Caco-2 (cell line): ENCODE measurements around the gene CEACAM18. TPM values are rescaled to one million over a fixed set of nuclear protein-coding genes. Genes with fewer than 3 reads are reported as not detected.

Source experiments
- BruUV-seq: library from RNA; stranded (reverse); fragments of 400-500 nt; replicated peaks from 2 replicates; lab custom pipeline; 2021; lab: Mats Ljungman, UMichigan
- CTCF ChIA-PET: fragments of 300-600 bp; sonication (Branson Sonifier 250); formaldehyde crosslinking; loops from one replicate; lab custom pipeline; 2022; ENCODE audit warnings: antibody characterized with exemption; lab: Charles Lee
- POLR2A ChIA-PET: fragments of 300-600 bp; sonication (Branson Sonifier 250); formaldehyde crosslinking; loops from one replicate; lab custom pipeline; 2022; ENCODE audit warnings: antibody characterized with exemption; lab: Charles Lee
- DNase-seq, 2 experiments: peaks; one replicate each; pipeline versions ENCODE4 v3.0.0 to v3.0.0-alpha.2; 2020 to 2022
- H3K27me3 ChIP-seq: replicated peaks from 2 replicates; pipeline ENCODE4 v1.6.0; 2011; ENCODE audit warnings: low read length; ENCODE audit not compliant: control insufficient read depth, insufficient read depth
- H3K36me3 ChIP-seq: 2 replicates; pipeline ENCODE4 v1.5.1; 2011; ENCODE audit warnings: low read length; ENCODE audit not compliant: control insufficient read depth, insufficient read depth
- H3K4me1 ChIP-seq: fragments of 250-450 bp; sonication (Bioruptor Pico); 2 replicates; pipeline ENCODE4 v1.5.1; 2020; ENCODE audit warnings: mild to moderate bottlenecking
- H3K4me3 ChIP-seq: 2 replicates; pipeline ENCODE4 v1.5.1; 2011; ENCODE audit warnings: low read depth, mild to moderate bottlenecking, control low read depth, low read length
- H3K9me3 ChIP-seq: fragments of 250-450 bp; sonication (Bioruptor Pico); 2 replicates; pipeline ENCODE4 v1.5.1; 2020; ENCODE audit warnings: mild to moderate bottlenecking, moderate library complexity
- H3K27ac Mint-ChIP-seq: one replicate; pipeline ENCODE4 v1.8.0; 2022; ENCODE audit warnings: mixed read lengths; ENCODE audit not compliant: unreplicated experiment
- H3K27me3 Mint-ChIP-seq: one replicate; pipeline ENCODE4 v1.8.0; 2022; ENCODE audit warnings: mixed read lengths; ENCODE audit not compliant: insufficient read depth, unreplicated experiment
- H3K36me3 Mint-ChIP-seq: one replicate; pipeline ENCODE4 v1.8.0; 2022; ENCODE audit warnings: mild to moderate bottlenecking, mixed read lengths; ENCODE audit not compliant: insufficient read depth, unreplicated experiment
- H3K4me1 Mint-ChIP-seq: one replicate; pipeline ENCODE4 v1.8.0; 2022; ENCODE audit warnings: low read depth, mixed read lengths; ENCODE audit not compliant: unreplicated experiment
- H3K4me3 Mint-ChIP-seq: one replicate; pipeline ENCODE4 v1.8.0; 2022; ENCODE audit warnings: mild to moderate bottlenecking, moderate library complexity, mixed read lengths; ENCODE audit not compliant: unreplicated experiment
- H3K9me3 Mint-ChIP-seq: one replicate; pipeline ENCODE4 v1.8.0; 2022; ENCODE audit warnings: mixed read lengths; ENCODE audit not compliant: unreplicated experiment
- CTCF ChIP-seq, 2 experiments: fragments of 200-600 bp in 1 of 2; IDR thresholded peaks; 1 replicate in 1 of 2; 2 replicates in 1 of 2; pipeline versions ENCODE4 v1.5.1 to v1.8.0; 2011 to 2022; ENCODE audit warnings: antibody characterized with exemption in 1 of 2, control low read depth in 1 of 2, inconsistent platforms in 1 of 2, low read depth in 1 of 2, low read length in 1 of 2, mild to moderate bottlenecking in 1 of 2, moderate library complexity in 1 of 2; ENCODE audit not compliant: insufficient read depth in 1 of 2, severe bottlenecking in 1 of 2, unreplicated experiment in 1 of 2
- intact Hi-C: fragments of 100-400 bp; cut with micrococcal nuclease; formaldehyde crosslinking; loops from one replicate; pipeline ENCODE4 v1.10.0; 2022; ENCODE audit not compliant: unreplicated experiment
- total RNA-seq: library from RNA; stranded (reverse); gene quantifications from 2 replicates; pipeline ENCODE4 v1.2.3, GENCODE V29; 2022

The CEACAM18 gene
- total RNA-seq, 1 experiment from 2014 or later = not detected

- Mint-ChIP-seq H3K27me3 (no peaks in the 10 kb centered on the region), H3K9me3 (peaks cover 11% of the 10 kb centered on the region), H3K4me1 (peaks cover 3% of the 10 kb centered on the region), H3K36me3 (no peaks in the 10 kb centered on the region), H3K27ac (peak within 1 kb of the TSS; percentile 35), H3K4me3 (peak within 1 kb of the TSS; percentile 61)
- intact Hi-C loops = no loop called here
- no peak for TF ChIP-seq CTCF (IDR thresholded peaks at IDR 0.05; ENCODE audit: insufficient read depth in 1 of 2, low read depth in 1 of 2, low read length in 1 of 2, severe bottlenecking in 1 of 2, unreplicated experiment in 1 of 2)
- CTCF ChIA-PET = no interaction called here
- Histone ChIP-seq H3K36me3 (no peaks in the 10 kb centered on the region), H3K4me3 (no peak within 1 kb of the TSS), H3K4me1 (peaks cover 18% of the 10 kb centered on the region), H3K27me3 (no peaks in the 10 kb centered on the region), H3K9me3 (no peaks in the 10 kb centered on the region)
- BruUV-seq = TSS peak; percentile 42
- peak; percentile 62 to 77 for DNase-seq
- POLR2A ChIA-PET = interaction anchor here (0.6 kb wide), 1 partner anchor 15 kb away, joined by 3 read pairs; no protein-coding TSS in a partner anchor
These were observed 53.3 kb downstream of the CEACAM18 start, which contains the start of gene SIGLEC6 for GRCh38 chr19:51531349-51532315. TSS of gene SIGLEC6 (minus strand) at chr19:51531670. CDS start at chr19:51531648, 22 bp downstream.

DNA sequence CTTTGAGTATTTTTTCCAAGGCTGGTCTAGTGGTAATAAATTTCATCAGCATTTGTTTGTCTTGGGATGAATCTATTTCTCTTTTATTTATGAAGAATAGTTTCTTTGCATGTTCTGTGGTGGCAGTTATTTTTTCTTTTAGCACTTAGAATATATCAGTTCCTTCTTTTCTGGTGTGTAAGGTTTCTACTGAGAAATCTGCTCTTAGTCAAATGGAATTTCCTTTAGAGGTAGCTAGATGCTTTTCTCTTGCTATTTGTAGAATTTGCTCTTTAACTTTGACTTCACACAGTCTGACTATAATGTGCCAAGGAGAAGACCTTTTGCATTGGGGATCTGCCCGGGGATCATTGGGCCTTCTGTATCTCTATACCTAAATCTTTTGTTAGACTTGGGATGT is 57.2 kb downstream of the CEACAM18 start:
- intact Hi-C loops = no loop called here
- ChIA-PET CTCF (no interaction called here), POLR2A (no interaction called here)
- H3K4me1 ChIP-seq = peaks cover 18% of the 10 kb centered on the region
- peaks cover 11% of the 10 kb centered on the region for H3K9me3 Mint-ChIP-seq
- no peak for DNase-seq
- no peak for TF ChIP-seq CTCF (IDR thresholded peaks at IDR 0.05; ENCODE audit: insufficient read depth in 1 of 2, low read depth in 1 of 2, low read length in 1 of 2, severe bottlenecking in 1 of 2, unreplicated experiment in 1 of 2)
- no peaks in the 10 kb centered on the region for H3K9me3 ChIP-seq
- H3K36me3 ChIP-seq = no peaks in the 10 kb centered on the region
- H3K36me3 Mint-ChIP-seq = no peaks in the 10 kb centered on the region
- H3K4me3 Mint-ChIP-seq = no peak overlapping the region
- peaks cover 6% of the 10 kb centered on the region for H3K4me1 Mint-ChIP-seq
- H3K4me3 ChIP-seq = no peak overlapping the region
- no peak overlapping the region for H3K27ac Mint-ChIP-seq
- BruUV-seq = no TSS peak
- H3K27me3 ChIP-seq = no peaks in the 10 kb centered on the region
- no peaks in the 10 kb centered on the region for H3K27me3 Mint-ChIP-seq

DNA sequence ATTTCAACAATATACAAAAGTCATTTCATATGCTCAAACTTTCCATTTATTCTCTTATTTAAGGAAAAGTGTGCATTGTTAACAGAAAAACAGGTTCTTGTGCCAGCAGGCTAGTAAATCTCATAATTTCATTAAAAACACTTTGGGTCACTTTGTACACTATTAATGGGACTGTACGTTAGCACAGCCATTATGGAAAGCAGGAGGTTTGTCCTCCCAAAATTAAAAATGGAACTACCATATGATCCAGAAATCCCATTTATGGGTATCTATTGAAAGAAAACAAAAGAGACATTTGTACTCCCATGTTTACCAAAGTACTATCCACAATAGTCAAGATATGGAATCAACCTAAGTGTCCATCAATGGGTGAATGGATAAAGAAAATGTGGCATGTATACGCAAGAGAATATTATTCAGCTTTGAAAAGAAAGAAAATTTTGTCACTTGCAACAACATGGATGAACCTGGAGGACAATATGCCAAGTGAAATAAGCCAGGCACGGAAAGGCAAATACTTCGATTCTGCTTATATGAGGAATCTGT is 61.6 kb downstream of the CEACAM18 start:
- Mint-ChIP-seq H3K4me1 (peaks cover 15% of the 10 kb centered on the region), H3K4me3 (no peak overlapping the region), H3K27ac (no peak overlapping the region), H3K9me3 (peaks cover 5% of the 10 kb centered on the region), H3K36me3 (no peaks in the 10 kb centered on the region), H3K27me3 (no peaks in the 10 kb centered on the region)
- H3K9me3 ChIP-seq = no peaks in the 10 kb centered on the region
- no peaks in the 10 kb centered on the region for H3K27me3 ChIP-seq
- TF ChIP-seq CTCF (IDR thresholded peaks at IDR 0.05; ENCODE audit: insufficient read depth in 1 of 2, low read depth in 1 of 2, low read length in 1 of 2, severe bottlenecking in 1 of 2, unreplicated experiment in 1 of 2) = no peak
- no peak overlapping the region for H3K4me3 ChIP-seq
- no peak for DNase-seq
- POLR2A ChIA-PET = no interaction called here
- BruUV-seq = no TSS peak
- no peaks in the 10 kb centered on the region for H3K4me1 ChIP-seq
- CTCF ChIA-PET = no interaction called here
- intact Hi-C loops = no loop called here
- H3K36me3 ChIP-seq = no peaks in the 10 kb centered on the region
